Caco-2 (cell line): Measurements from ENCODE around the gene NTRK2. TPM values are rescaled to one million over a fixed set of nuclear protein-coding genes. Genes with fewer than 3 reads are reported as not detected.

Source experiments
- BruUV-seq: library from RNA; stranded (reverse); fragments of 400-500 nt; replicated peaks from 2 replicates; lab custom pipeline; 2021; lab: Mats Ljungman, UMichigan
- CTCF ChIA-PET: fragments of 300-600 bp; sonication (Branson Sonifier 250); formaldehyde crosslinking; loops from one replicate; lab custom pipeline; 2022; ENCODE audit warnings: antibody characterized with exemption; lab: Charles Lee
- POLR2A ChIA-PET: fragments of 300-600 bp; sonication (Branson Sonifier 250); formaldehyde crosslinking; loops from one replicate; lab custom pipeline; 2022; ENCODE audit warnings: antibody characterized with exemption; lab: Charles Lee
- DNase-seq, 2 experiments: peaks; one replicate each; pipeline versions ENCODE4 v3.0.0 to v3.0.0-alpha.2; 2020 to 2022
- H3K27me3 ChIP-seq: replicated peaks from 2 replicates; pipeline ENCODE4 v1.6.0; 2011; ENCODE audit warnings: low read length; ENCODE audit not compliant: control insufficient read depth, insufficient read depth
- H3K36me3 ChIP-seq: 2 replicates; pipeline ENCODE4 v1.5.1; 2011; ENCODE audit warnings: low read length; ENCODE audit not compliant: control insufficient read depth, insufficient read depth
- H3K4me1 ChIP-seq: fragments of 250-450 bp; sonication (Bioruptor Pico); 2 replicates; pipeline ENCODE4 v1.5.1; 2020; ENCODE audit warnings: mild to moderate bottlenecking
- H3K4me3 ChIP-seq: 2 replicates; pipeline ENCODE4 v1.5.1; 2011; ENCODE audit warnings: low read depth, mild to moderate bottlenecking, control low read depth, low read length
- H3K9me3 ChIP-seq: fragments of 250-450 bp; sonication (Bioruptor Pico); 2 replicates; pipeline ENCODE4 v1.5.1; 2020; ENCODE audit warnings: mild to moderate bottlenecking, moderate library complexity
- H3K27ac Mint-ChIP-seq: one replicate; pipeline ENCODE4 v1.8.0; 2022; ENCODE audit warnings: mixed read lengths; ENCODE audit not compliant: unreplicated experiment
- H3K27me3 Mint-ChIP-seq: one replicate; pipeline ENCODE4 v1.8.0; 2022; ENCODE audit warnings: mixed read lengths; ENCODE audit not compliant: insufficient read depth, unreplicated experiment
- H3K36me3 Mint-ChIP-seq: one replicate; pipeline ENCODE4 v1.8.0; 2022; ENCODE audit warnings: mild to moderate bottlenecking, mixed read lengths; ENCODE audit not compliant: insufficient read depth, unreplicated experiment
- H3K4me1 Mint-ChIP-seq: one replicate; pipeline ENCODE4 v1.8.0; 2022; ENCODE audit warnings: low read depth, mixed read lengths; ENCODE audit not compliant: unreplicated experiment
- H3K4me3 Mint-ChIP-seq: one replicate; pipeline ENCODE4 v1.8.0; 2022; ENCODE audit warnings: mild to moderate bottlenecking, moderate library complexity, mixed read lengths; ENCODE audit not compliant: unreplicated experiment
- H3K9me3 Mint-ChIP-seq: one replicate; pipeline ENCODE4 v1.8.0; 2022; ENCODE audit warnings: mixed read lengths; ENCODE audit not compliant: unreplicated experiment
- intact Hi-C: fragments of 100-400 bp; cut with micrococcal nuclease; formaldehyde crosslinking; loops from one replicate; pipeline ENCODE4 v1.10.0; 2022; ENCODE audit not compliant: unreplicated experiment
- total RNA-seq: library from RNA; stranded (reverse); gene quantifications from 2 replicates; pipeline ENCODE4 v1.2.3, GENCODE V29; 2022
- TF ChIP-seq, protein P1 (sequence below), 2 experiments: fragments of 200-600 bp in 1 of 2; IDR thresholded peaks; 1 replicate in 1 of 2; 2 replicates in 1 of 2; pipeline versions ENCODE4 v1.5.1 to v1.8.0; 2011 to 2022; ENCODE audit warnings: antibody characterized with exemption in 1 of 2, control low read depth in 1 of 2, inconsistent platforms in 1 of 2, low read depth in 1 of 2, low read length in 1 of 2, mild to moderate bottlenecking in 1 of 2, moderate library complexity in 1 of 2; ENCODE audit not compliant: insufficient read depth in 1 of 2, severe bottlenecking in 1 of 2, unreplicated experiment in 1 of 2

Gene NTRK2
- total RNA-seq, 1 experiment from 2014 or later: not detected

DNA sequence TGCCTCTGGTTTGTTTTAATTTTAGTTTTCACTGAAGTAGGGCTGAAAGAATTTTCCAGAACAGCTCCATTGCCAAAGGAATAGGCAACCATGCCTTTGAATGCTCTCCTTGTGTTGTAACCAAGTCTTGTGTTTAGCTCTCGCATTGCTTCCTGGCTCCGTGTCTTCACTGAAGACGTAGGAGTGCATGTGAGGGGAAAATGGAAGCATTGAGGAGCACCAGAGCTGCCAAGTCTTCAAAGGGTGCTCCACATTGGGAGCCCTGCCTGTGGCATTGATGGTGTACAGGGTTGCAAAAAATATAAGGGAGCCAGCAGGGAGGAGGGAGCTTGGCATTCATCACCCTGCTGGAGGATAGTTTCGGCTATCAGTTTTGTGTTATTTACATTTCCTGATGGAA, 86.6 kb downstream of the NTRK2 start:
- Histone ChIP-seq H3K4me3 (no peak overlapping the region), H3K4me1 (no peaks in the 10 kb centered on the region), H3K9me3 (no peaks in the 10 kb centered on the region), H3K36me3 (no peaks in the 10 kb centered on the region), H3K27me3 (no peaks in the 10 kb centered on the region)
- POLR2A ChIA-PET: no interaction called here
- Mint-ChIP-seq H3K27ac (no peak overlapping the region), H3K4me3 (no peak overlapping the region), H3K4me1 (no peaks in the 10 kb centered on the region), H3K27me3 (no peaks in the 10 kb centered on the region), H3K9me3 (no peaks in the 10 kb centered on the region), H3K36me3 (no peaks in the 10 kb centered on the region)
- TF ChIP-seq, protein P1, sequence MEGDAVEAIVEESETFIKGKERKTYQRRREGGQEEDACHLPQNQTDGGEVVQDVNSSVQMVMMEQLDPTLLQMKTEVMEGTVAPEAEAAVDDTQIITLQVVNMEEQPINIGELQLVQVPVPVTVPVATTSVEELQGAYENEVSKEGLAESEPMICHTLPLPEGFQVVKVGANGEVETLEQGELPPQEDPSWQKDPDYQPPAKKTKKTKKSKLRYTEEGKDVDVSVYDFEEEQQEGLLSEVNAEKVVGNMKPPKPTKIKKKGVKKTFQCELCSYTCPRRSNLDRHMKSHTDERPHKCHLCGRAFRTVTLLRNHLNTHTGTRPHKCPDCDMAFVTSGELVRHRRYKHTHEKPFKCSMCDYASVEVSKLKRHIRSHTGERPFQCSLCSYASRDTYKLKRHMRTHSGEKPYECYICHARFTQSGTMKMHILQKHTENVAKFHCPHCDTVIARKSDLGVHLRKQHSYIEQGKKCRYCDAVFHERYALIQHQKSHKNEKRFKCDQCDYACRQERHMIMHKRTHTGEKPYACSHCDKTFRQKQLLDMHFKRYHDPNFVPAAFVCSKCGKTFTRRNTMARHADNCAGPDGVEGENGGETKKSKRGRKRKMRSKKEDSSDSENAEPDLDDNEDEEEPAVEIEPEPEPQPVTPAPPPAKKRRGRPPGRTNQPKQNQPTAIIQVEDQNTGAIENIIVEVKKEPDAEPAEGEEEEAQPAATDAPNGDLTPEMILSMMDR (IDR thresholded peaks at IDR 0.05; ENCODE audit: insufficient read depth in 1 of 2, low read depth in 1 of 2, low read length in 1 of 2, severe bottlenecking in 1 of 2, unreplicated experiment in 1 of 2): no peak
- BruUV-seq: no TSS peak
- no peak for DNase-seq
- CTCF ChIA-PET: no interaction called here
- intact Hi-C loops: no loop called here

DNA sequence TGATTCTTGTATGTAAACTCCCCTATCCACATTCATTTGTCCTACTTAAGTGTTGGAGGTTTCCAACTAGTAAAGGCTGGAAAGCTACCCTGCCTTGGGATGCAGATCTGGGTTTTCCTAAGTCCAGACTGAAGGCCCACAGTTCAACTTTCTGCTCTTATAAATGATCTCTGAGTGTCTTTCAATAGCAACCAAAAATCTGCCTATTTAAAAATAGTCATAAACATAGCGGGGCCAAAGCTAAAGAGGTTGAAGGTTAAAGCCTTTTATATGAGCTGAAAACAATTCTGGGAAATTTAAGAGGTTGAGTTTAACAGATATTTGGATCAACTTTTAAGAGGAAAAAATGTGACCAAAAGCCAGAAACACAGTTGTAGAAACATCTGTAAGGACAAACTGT, 87.2 kb downstream of the NTRK2 start:
- no peak for DNase-seq
- ChIA-PET CTCF (no interaction called here), POLR2A (no interaction called here)
- H3K9me3 Mint-ChIP-seq: no peaks in the 10 kb centered on the region
- no peak overlapping the region for H3K4me3 ChIP-seq
- no peaks in the 10 kb centered on the region for H3K36me3 ChIP-seq
- no TSS peak for BruUV-seq
- intact Hi-C loops: no loop called here
- no peak overlapping the region for H3K27ac Mint-ChIP-seq
- H3K4me3 Mint-ChIP-seq: no peak overlapping the region
- TF ChIP-seq, protein P1 (IDR thresholded peaks at IDR 0.05; ENCODE audit: insufficient read depth in 1 of 2, low read depth in 1 of 2, low read length in 1 of 2, severe bottlenecking in 1 of 2, unreplicated experiment in 1 of 2): no peak
- no peaks in the 10 kb centered on the region for H3K4me1 ChIP-seq
- no peaks in the 10 kb centered on the region for H3K4me1 Mint-ChIP-seq
- H3K9me3 ChIP-seq: no peaks in the 10 kb centered on the region
- no peaks in the 10 kb centered on the region for H3K36me3 Mint-ChIP-seq
- no peaks in the 10 kb centered on the region for H3K27me3 ChIP-seq
- no peaks in the 10 kb centered on the region for H3K27me3 Mint-ChIP-seq

DNA sequence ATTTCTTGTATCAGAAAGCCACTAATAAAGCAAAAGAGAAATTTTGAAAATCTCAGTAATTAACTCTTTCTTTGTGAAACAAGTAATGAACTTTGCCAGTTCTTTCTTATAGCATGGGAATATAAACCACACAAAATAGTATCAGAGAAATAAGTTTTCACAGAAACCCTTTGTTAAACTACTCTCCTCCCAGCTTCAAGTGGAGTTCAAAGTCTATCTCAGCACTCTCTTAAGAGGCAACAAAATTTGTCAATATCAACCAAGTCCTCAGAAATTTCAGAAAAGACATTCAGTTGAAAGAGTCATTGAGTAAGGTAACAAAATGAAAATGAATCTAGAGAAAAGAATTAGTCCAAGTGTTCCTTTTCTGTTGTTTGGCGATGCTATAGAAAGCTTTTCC, 89.3 kb downstream of the NTRK2 start:
- DNase-seq: no peak
- Mint-ChIP-seq H3K36me3 (no peaks in the 10 kb centered on the region), H3K27me3 (no peaks in the 10 kb centered on the region), H3K9me3 (no peaks in the 10 kb centered on the region), H3K27ac (no peak overlapping the region), H3K4me1 (no peaks in the 10 kb centered on the region), H3K4me3 (no peak overlapping the region)
- no peaks in the 10 kb centered on the region for H3K27me3 ChIP-seq
- POLR2A ChIA-PET: no interaction called here
- no peaks in the 10 kb centered on the region for H3K36me3 ChIP-seq
- no peak overlapping the region for H3K4me3 ChIP-seq
- CTCF ChIA-PET: no interaction called here
- intact Hi-C loops: no loop called here
- H3K4me1 ChIP-seq: no peaks in the 10 kb centered on the region
- TF ChIP-seq, protein P1 (IDR thresholded peaks at IDR 0.05; ENCODE audit: insufficient read depth in 1 of 2, low read depth in 1 of 2, low read length in 1 of 2, severe bottlenecking in 1 of 2, unreplicated experiment in 1 of 2): no peak
- BruUV-seq: no TSS peak
- H3K9me3 ChIP-seq: no peaks in the 10 kb centered on the region
